Left lung (tissue), 10 donors: Measurements from ENCODE around the gene EIF5B. TPM values are rescaled to one million over a fixed set of nuclear protein-coding genes. Genes with fewer than 3 reads are reported as not detected.
"Not testable (repeated sequence)": the region's sequence is repeated elsewhere in the genome, so short reads cannot be mapped to it uniquely, and the experiment has no call there.

Source experiments
- ATAC-seq: fragments of 200-7000 bp; cut with Tn5 transposase; one replicate; pipeline ENCODE4 v1.9.1; 2020; ENCODE audit warnings: moderate library complexity
- DNase-seq, 4 donors: peaks; one replicate each; pipeline ENCODE4 v3.0.0-alpha.2; 2013 to 2020
- H3K27ac ChIP-seq, 2 donors: fragments of 200-600 bp; sonication (generic) in 1 of 2; one replicate each; pipeline versions ENCODE4 v1.5.0 to v1.8.0; 2020 to 2021
- H3K27me3 ChIP-seq, 2 donors: fragments of 200-600 bp; sonication (generic) in 1 of 2; one replicate each; pipeline versions ENCODE4 v1.5.0 to v1.8.0; 2020 to 2021
- H3K36me3 ChIP-seq, 2 donors: fragments of 200-600 bp; sonication (generic) in 1 of 2; one replicate each; pipeline versions ENCODE4 v1.5.0 to v1.8.0; 2020 to 2021
- H3K4me1 ChIP-seq, 2 donors: fragments of 200-600 bp; one replicate each; pipeline ENCODE4 v1.8.0; 2021
- H3K4me3 ChIP-seq, 2 donors: fragments of 200-600 bp; sonication (generic) in 1 of 2; one replicate each; pipeline versions ENCODE4 v1.5.0 to v1.8.0; 2020 to 2021; ENCODE audit warnings: mild to moderate bottlenecking in 1 of 2
- H3K9me3 ChIP-seq, 2 donors: fragments of 200-600 bp; sonication (generic) in 1 of 2; one replicate each; pipeline versions ENCODE4 v1.5.0 to v1.8.0; 2020 to 2021
- CTCF ChIP-seq, 2 donors: fragments of 200-600 bp; sonication (generic) in 1 of 2; IDR thresholded peaks; one replicate each; pipeline versions ENCODE4 v1.5.0 to v1.8.0; 2021; ENCODE audit warnings: antibody characterized with exemption in 2 of 2
- intact Hi-C, 2 donors: fragments of 100-400 bp; cut with DNase I; formaldehyde crosslinking; loops; one replicate each; pipeline versions ENCODE4 v1.11.2 to v1.14.2; 2022
- polyA plus RNA-seq, 6 donors: library from polyadenylated mRNA; unstranded; fragments of 120-200 nt; gene quantifications; one replicate each; pipeline ENCODE4 v1.2.1, GENCODE V29; 2013; ENCODE audit not compliant: insufficient read length in 6 of 6
- total RNA-seq, 2 donors: library from RNA; stranded (reverse); fragmentation: NEBNext Ultra II Directional; extraction: Animal tissue kit (Norgen Biotek cat#: 25700); gene quantifications; one replicate each; pipeline ENCODE4 v1.2.1, GENCODE V29; 2021
- donor health status: DM: no; HTN: yes; CAD: no.
- donor health status: DM: no; HTN: no; CAD: no.

Gene EIF5B
- total and polyA plus RNA-seq, 8 donors, result 27.6 to 66.0 (median 59.1) TPM

GRCh38 chr2:99338029-99338585, 918 bp downstream of the EIF5B start:
- Histone ChIP-seq H3K4me3 (peak overlapping the region; percentile 66 to 97), H3K27me3 (no peaks in the 10 kb centered on the region), H3K27ac (peak overlapping the region; percentile 88 to 95), H3K36me3 (no peaks in the 10 kb centered on the region), H3K4me1 (peaks cover 16 to 47% of the 10 kb centered on the region in 2 donors), H3K9me3 (no peaks in the 10 kb centered on the region)
- intact Hi-C loops, result loop anchor here in 1 of 2 donors (10.0 kb wide), 1 partner anchor 153 kb away; the partner anchor contains the start of genes MITD1 and MRPL30
- DNase-seq (no peak), ATAC-seq (no peak)
- no peak for TF ChIP-seq CTCF (IDR thresholded peaks at IDR 0.05)

GRCh38 chr2:99340669-99341236, 3.6 kb downstream of the EIF5B start:
- H3K4me1 ChIP-seq, result peaks cover 6 to 25% of the 10 kb centered on the region in 2 donors
- intact Hi-C loops, result no loop called here
- H3K36me3 ChIP-seq, result no peaks in the 10 kb centered on the region
- H3K27me3 ChIP-seq, result no peaks in the 10 kb centered on the region
- DNase-seq, result no peak
- H3K4me3 ChIP-seq, result no peak overlapping the region
- TF ChIP-seq CTCF (IDR thresholded peaks at IDR 0.05), result no peak
- no peak overlapping the region for H3K27ac ChIP-seq
- H3K9me3 ChIP-seq, result no peaks in the 10 kb centered on the region
- ATAC-seq, result no peak

GRCh38 chr2:99342536-99342935, 5.3 kb downstream of the EIF5B start:
- no peaks in the 10 kb centered on the region for H3K36me3 ChIP-seq
- TF ChIP-seq CTCF (IDR thresholded peaks at IDR 0.05), result no peak

GRCh38 chr2:99345446-99345845, 8.3 kb downstream of the EIF5B start:
- H3K4me1 ChIP-seq, H3K27me3 ChIP-seq, DNase-seq, ATAC-seq, H3K27ac ChIP-seq, H3K4me3 ChIP-seq, H3K9me3 ChIP-seq, intact Hi-C loops, H3K36me3 ChIP-seq: not testable (repeated sequence)

More at GRCh38 chr2:99342536-99342935, 5.3 kb downstream of the EIF5B start:
- Histone ChIP-seq H3K27ac (no peak overlapping the region), H3K4me1 (peaks cover 6 to 25% of the 10 kb centered on the region in 2 donors), H3K4me3 (no peak overlapping the region), H3K27me3 (no peaks in the 10 kb centered on the region), H3K9me3 (no peaks in the 10 kb centered on the region)
- ATAC-seq (no peak), DNase-seq (no peak)
- intact Hi-C loops, result no loop called here

- DNase-seq (no peak), ATAC-seq (no peak)
- Histone ChIP-seq H3K27me3 (no peaks in the 10 kb centered on the region), H3K9me3 (no peaks in the 10 kb centered on the region), H3K27ac (no peak overlapping the region), H3K4me1 (no peaks in the 10 kb centered on the region), H3K36me3 (no peaks in the 10 kb centered on the region), H3K4me3 (no peak overlapping the region)
- intact Hi-C loops, result no loop called here
- TF ChIP-seq CTCF (IDR thresholded peaks at IDR 0.05), result no peak
Observed at GRCh38 chr2:99346218-99346617, 9.0 kb downstream of the EIF5B start.

GRCh38 chr2:99348173-99348572, 11.0 kb downstream of the EIF5B start:
- Histone ChIP-seq H3K36me3 (no peaks in the 10 kb centered on the region), H3K27me3 (no peaks in the 10 kb centered on the region), H3K4me3 (no peak overlapping the region), H3K4me1 (no peaks in the 10 kb centered on the region), H3K9me3 (no peaks in the 10 kb centered on the region), H3K27ac (no peak overlapping the region)
- DNase-seq, result no peak
- no peak for TF ChIP-seq CTCF (IDR thresholded peaks at IDR 0.05)
- no peak for ATAC-seq
- intact Hi-C loops, result no loop called here
